ENCODE measurements around the gene LGR4. TPM values are rescaled to one million over a fixed set of nuclear protein-coding genes. Genes with fewer than 3 reads are reported as not detected.

Gene LGR4
- total RNA-seq, 1 experiment from 2014 or later: 37.1 TPM

DNA sequence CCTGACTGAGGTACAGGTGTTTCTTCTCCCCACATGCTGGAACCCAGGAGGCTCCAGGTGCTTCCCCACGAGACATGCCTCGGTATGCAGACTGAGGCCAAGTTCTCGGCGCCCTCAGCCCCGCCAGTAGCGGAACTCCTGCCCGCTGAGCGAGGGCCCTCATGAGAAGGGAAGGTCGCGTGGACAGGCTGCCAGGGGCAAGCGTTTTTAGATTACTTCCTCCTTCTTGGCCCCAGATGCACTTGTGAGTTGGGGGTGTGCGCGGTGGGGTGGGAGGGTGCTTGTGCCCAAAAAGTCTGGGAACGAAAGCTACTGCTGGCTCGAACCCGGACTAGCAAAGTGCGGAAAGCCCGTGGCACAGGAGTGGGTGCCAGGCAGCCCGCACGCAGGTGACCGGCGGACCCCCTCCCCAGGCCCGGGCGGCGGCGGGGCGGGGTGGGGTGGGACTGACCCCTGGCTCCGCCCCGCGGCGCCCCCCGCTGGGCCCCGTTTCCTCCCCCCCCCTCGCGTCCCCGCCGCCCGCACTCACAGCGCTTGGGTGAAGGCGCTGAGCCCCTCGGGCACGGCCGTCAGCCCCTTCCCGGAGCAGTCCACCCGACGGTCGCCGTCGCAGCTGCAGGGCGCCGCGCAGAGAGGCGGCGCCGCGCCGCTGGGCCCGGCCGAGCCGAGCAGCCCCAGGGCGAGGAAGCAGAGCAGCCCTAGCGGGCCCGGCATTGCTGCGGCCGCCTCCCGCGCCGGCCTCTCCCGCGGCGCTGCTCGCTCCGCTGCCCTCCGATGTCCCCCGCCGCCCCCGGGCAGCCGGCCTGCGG, 797 bp downstream of the LGR4 start:
- no peaks in the 10 kb centered on the region for H3K9me3 Mint-ChIP-seq (ENCODE audit: unreplicated experiment)

DNA sequence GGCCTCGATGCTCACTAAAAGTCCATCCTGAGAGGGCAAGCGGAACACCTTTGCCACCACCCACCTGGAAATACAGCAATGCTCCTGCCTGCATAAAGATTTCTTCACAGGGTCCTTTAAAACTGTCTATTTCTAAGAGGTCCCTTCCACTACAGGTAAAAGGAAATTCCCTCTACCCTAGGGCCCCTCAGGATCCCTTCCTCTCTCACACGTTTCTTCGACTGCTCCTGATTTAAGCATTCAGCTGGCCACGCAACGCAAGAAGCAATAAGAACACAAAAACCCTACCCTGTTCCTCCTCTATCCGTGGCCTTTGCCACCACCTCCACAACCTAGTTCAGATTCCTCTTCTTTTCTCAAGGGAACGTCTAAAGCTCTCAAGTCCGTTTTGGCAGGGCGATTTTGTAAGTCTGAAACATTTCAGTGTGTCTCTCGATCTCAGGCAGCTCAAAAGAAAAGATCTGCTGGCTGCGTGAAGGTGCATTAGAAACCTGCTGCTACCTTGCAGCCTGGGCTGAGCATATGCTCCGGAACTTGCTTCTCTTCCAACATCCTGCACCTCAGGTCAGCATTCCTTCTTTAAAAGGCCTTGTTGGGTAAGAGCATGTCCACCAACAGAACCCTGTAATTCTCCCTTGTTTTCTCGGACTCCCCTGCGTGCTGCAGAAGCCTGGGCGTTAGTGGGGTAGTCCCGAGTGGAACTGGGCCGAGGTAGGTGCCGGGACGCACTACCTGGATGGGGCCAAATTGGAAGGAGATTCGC, 1.6 kb downstream of the LGR4 start:
- Histone ChIP-seq H3K9me3 (no peaks in the 10 kb centered on the region), H3K27me3 (replicated peaks; ENCODE audit: control insufficient read depth, insufficient read depth, low read length) (no peaks in the 10 kb centered on the region), H3K4me3 (ENCODE audit: low read depth, low read length) (peak overlapping the region; percentile 67), H3K36me3 (ENCODE audit: control insufficient read depth, insufficient read depth, low read length) (no peaks in the 10 kb centered on the region; the same call in 1 of the 2 replicates), H3K4me1 (peaks cover 36% of the 10 kb centered on the region)
- Mint-ChIP-seq H3K36me3 (ENCODE audit: insufficient read depth, unreplicated experiment) (peaks cover 7% of the 10 kb centered on the region), H3K9me3 (ENCODE audit: unreplicated experiment) (no peaks in the 10 kb centered on the region), H3K4me1 (ENCODE audit: low read depth, unreplicated experiment) (peaks cover 6% of the 10 kb centered on the region), H3K27me3 (ENCODE audit: insufficient read depth, unreplicated experiment) (no peaks in the 10 kb centered on the region), H3K4me3 (ENCODE audit: unreplicated experiment) (peak overlapping the region; percentile 73), H3K27ac (ENCODE audit: unreplicated experiment) (peak overlapping the region; percentile 19)
- CTCF ChIA-PET: no interaction called here
- peak in 1 of 2 experiments; percentile 33 for DNase-seq
- intact Hi-C loops (cut with micrococcal nuclease; ENCODE audit: unreplicated experiment): loop anchor here (1.0 to 5.0 kb wide), 5 partner anchors 108 to 299 kb away; partner anchors contain the start of gene CCDC34
- TF ChIP-seq, protein P1, sequence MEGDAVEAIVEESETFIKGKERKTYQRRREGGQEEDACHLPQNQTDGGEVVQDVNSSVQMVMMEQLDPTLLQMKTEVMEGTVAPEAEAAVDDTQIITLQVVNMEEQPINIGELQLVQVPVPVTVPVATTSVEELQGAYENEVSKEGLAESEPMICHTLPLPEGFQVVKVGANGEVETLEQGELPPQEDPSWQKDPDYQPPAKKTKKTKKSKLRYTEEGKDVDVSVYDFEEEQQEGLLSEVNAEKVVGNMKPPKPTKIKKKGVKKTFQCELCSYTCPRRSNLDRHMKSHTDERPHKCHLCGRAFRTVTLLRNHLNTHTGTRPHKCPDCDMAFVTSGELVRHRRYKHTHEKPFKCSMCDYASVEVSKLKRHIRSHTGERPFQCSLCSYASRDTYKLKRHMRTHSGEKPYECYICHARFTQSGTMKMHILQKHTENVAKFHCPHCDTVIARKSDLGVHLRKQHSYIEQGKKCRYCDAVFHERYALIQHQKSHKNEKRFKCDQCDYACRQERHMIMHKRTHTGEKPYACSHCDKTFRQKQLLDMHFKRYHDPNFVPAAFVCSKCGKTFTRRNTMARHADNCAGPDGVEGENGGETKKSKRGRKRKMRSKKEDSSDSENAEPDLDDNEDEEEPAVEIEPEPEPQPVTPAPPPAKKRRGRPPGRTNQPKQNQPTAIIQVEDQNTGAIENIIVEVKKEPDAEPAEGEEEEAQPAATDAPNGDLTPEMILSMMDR (IDR thresholded peaks at IDR 0.05; ENCODE audit: insufficient read depth in 1 of 2, low read depth in 1 of 2, low read length in 1 of 2, severe bottlenecking in 1 of 2, unreplicated experiment in 1 of 2): no peak
- POLR2A ChIA-PET: no interaction called here
- BruUV-seq (replicated peaks): no TSS peak

More for the DNA sequence above, 797 bp downstream of the LGR4 start:
- Mint-ChIP-seq H3K4me3 (ENCODE audit: unreplicated experiment) (peak overlapping the region; percentile 87), H3K36me3 (ENCODE audit: insufficient read depth, unreplicated experiment) (peaks cover 7% of the 10 kb centered on the region), H3K27me3 (ENCODE audit: insufficient read depth, unreplicated experiment) (no peaks in the 10 kb centered on the region), H3K27ac (ENCODE audit: unreplicated experiment) (peak overlapping the region; percentile 88), H3K4me1 (ENCODE audit: low read depth, unreplicated experiment) (peaks cover 6% of the 10 kb centered on the region)
- Histone ChIP-seq H3K9me3 (no peaks in the 10 kb centered on the region), H3K4me3 (ENCODE audit: low read depth, low read length) (peak overlapping the region; percentile 67), H3K27me3 (replicated peaks; ENCODE audit: control insufficient read depth, insufficient read depth, low read length) (no peaks in the 10 kb centered on the region), H3K36me3 (ENCODE audit: control insufficient read depth, insufficient read depth, low read length) (no peaks in the 10 kb centered on the region; the same call in 1 of the 2 replicates), H3K4me1 (peaks cover 32% of the 10 kb centered on the region)
- DNase-seq: peak in 1 of 2 experiments; percentile 58
- no TSS peak for BruUV-seq (replicated peaks)
- ChIA-PET POLR2A (interaction anchor here (1.0 to 1.5 kb wide), 7 partner anchors 7 to 109 kb away, joined by 3 to 17 read pairs (median 5); partner anchors contain the start of gene CCDC34), CTCF (interaction anchor here (0.6 to 1.5 kb wide), 10 partner anchors 12 to 290 kb away, joined by 3 to 15 read pairs (median 8); no protein-coding TSS in a partner anchor)
- intact Hi-C loops (cut with micrococcal nuclease; ENCODE audit: unreplicated experiment): loop anchor here (1.0 to 5.0 kb wide), 8 partner anchors 75 to 299 kb away; partner anchors contain the start of gene CCDC34
- TF ChIP-seq, protein P1 (IDR thresholded peaks at IDR 0.05; ENCODE audit: insufficient read depth in 1 of 2, low read depth in 1 of 2, low read length in 1 of 2, severe bottlenecking in 1 of 2, unreplicated experiment in 1 of 2): no peak

DNA sequence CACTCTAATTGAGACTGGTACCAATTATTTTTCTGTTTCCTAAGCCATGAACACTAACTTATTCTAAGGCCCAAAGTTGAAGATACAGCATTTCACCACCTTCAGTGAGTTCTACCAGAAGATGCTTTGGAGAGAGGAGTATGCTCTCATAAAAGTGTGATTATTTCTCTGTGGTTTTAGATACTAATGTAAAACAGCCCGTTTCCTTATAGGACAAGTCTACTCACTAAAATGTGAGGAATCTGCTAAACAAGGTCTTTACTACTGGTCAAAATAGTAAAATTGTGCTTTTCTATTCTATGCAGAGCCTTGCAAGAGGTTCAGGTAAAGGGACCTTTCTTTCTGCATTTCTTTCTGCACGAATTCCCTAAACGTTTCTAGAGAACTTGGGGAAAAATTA, 2.4 kb downstream of the LGR4 start:
- peaks cover 44% of the 10 kb centered on the region for H3K4me1 ChIP-seq
- no peaks in the 10 kb centered on the region for H3K27me3 ChIP-seq (replicated peaks; ENCODE audit: control insufficient read depth, insufficient read depth, low read length)
- POLR2A ChIA-PET: no interaction called here
- H3K36me3 ChIP-seq (ENCODE audit: control insufficient read depth, insufficient read depth, low read length): no peaks in the 10 kb centered on the region; the same call in 1 of the 2 replicates
- peak overlapping the region; percentile 19 for H3K27ac Mint-ChIP-seq (ENCODE audit: unreplicated experiment)
- TSS peak; percentile 16 for BruUV-seq (replicated peaks)
- H3K4me1 Mint-ChIP-seq (ENCODE audit: low read depth, unreplicated experiment): peaks cover 12% of the 10 kb centered on the region
- no peaks in the 10 kb centered on the region for H3K27me3 Mint-ChIP-seq (ENCODE audit: insufficient read depth, unreplicated experiment)
- H3K9me3 Mint-ChIP-seq (ENCODE audit: unreplicated experiment): no peaks in the 10 kb centered on the region
- H3K4me3 Mint-ChIP-seq (ENCODE audit: unreplicated experiment): peak overlapping the region; percentile 73
- TF ChIP-seq, protein P1 (IDR thresholded peaks at IDR 0.05; ENCODE audit: insufficient read depth in 1 of 2, low read depth in 1 of 2, low read length in 1 of 2, severe bottlenecking in 1 of 2, unreplicated experiment in 1 of 2): no peak
- CTCF ChIA-PET: no interaction called here
- no peaks in the 10 kb centered on the region for H3K9me3 ChIP-seq
- DNase-seq: no peak
- peaks cover 7% of the 10 kb centered on the region for H3K36me3 Mint-ChIP-seq (ENCODE audit: insufficient read depth, unreplicated experiment)
- peak overlapping the region; percentile 67 for H3K4me3 ChIP-seq (ENCODE audit: low read depth, low read length)
- intact Hi-C loops (cut with micrococcal nuclease; ENCODE audit: unreplicated experiment): loop anchor here (5.0 kb wide), 4 partner anchors 158 to 298 kb away; no protein-coding TSS in a partner anchor
